ENCODE data around the gene CDK14. TPM values are rescaled to one million over a fixed set of nuclear protein-coding genes. Genes with fewer than 3 reads are reported as not detected.

CDK14 gene
- total and polyA plus RNA-seq, 11 donors: 2.9 to 37.7 (median 21.3) TPM

- H3K27me3 ChIP-seq: no peaks in the 10 kb centered on the region
- H3K9me3 ChIP-seq: no peaks in the 10 kb centered on the region
- 22 to 33% (median 26%) methylated on average over 1 of the region's 1 CpG for WGBS, 4 donors
- peak overlapping the region in 1 of 12 donors; percentile 16 for H3K27ac ChIP-seq
- intact Hi-C loops (cut with DNase I): no loop called here
- H3K4me1 ChIP-seq: peaks cover 0 to 23% (median 0%) of the 10 kb centered on the region in 12 donors
- ATAC-seq (peak in 2 of 4 donors; percentile 40 to 53), DNase-seq (no peak)
- H3K36me3 ChIP-seq: no peaks in the 10 kb centered on the region
- H3K4me3 ChIP-seq: no peak overlapping the region
- TF ChIP-seq POLR2A (IDR thresholded peaks at IDR 0.05) (no peak), CTCF (IDR thresholded peaks at IDR 0.05) (no peak)
Measured at GRCh38 chr7:90669492-90669891, 73.4 kb downstream of the CDK14 start.

GRCh38 chr7:90671571-90671970, 75.5 kb downstream of the CDK14 start:
- WGBS, 4 donors: 59 to 77% (median 62%) methylated on average over 2 of the region's 2 CpGs
- intact Hi-C loops (cut with DNase I): no loop called here
- Histone ChIP-seq H3K36me3 (no peaks in the 10 kb centered on the region), H3K9me3 (no peaks in the 10 kb centered on the region), H3K27me3 (no peaks in the 10 kb centered on the region), H3K27ac (no peak overlapping the region), H3K4me3 (no peak overlapping the region), H3K4me1 (peaks cover 0 to 20% (median 0%) of the 10 kb centered on the region in 12 donors)
- no peak for TF ChIP-seq POLR2A (IDR thresholded peaks at IDR 0.05)
- no peak for TF ChIP-seq CTCF (IDR thresholded peaks at IDR 0.05)
- no peak for ATAC-seq
- no peak for DNase-seq

GRCh38 chr7:90672210-90672609, 76.1 kb downstream of the CDK14 start:
- Histone ChIP-seq H3K4me1 (peaks cover 0 to 20% (median 4%) of the 10 kb centered on the region in 12 donors), H3K4me3 (no peak overlapping the region), H3K27ac (no peak overlapping the region), H3K27me3 (no peaks in the 10 kb centered on the region), H3K36me3 (no peaks in the 10 kb centered on the region), H3K9me3 (no peaks in the 10 kb centered on the region)
- intact Hi-C loops (cut with DNase I): no loop called here
- no peak for DNase-seq
- 89 to 95% (median 94%) methylated on average over 2 of the region's 2 CpGs for WGBS, 4 donors
- ATAC-seq: no peak
- TF ChIP-seq CTCF (IDR thresholded peaks at IDR 0.05): no peak
- TF ChIP-seq POLR2A (IDR thresholded peaks at IDR 0.05): no peak

- intact Hi-C loops (cut with DNase I): no loop called here
- DNase-seq: no peak
- TF ChIP-seq CTCF (IDR thresholded peaks at IDR 0.05) (no peak), POLR2A (IDR thresholded peaks at IDR 0.05) (no peak)
- peaks cover 0 to 26% (median 8%) of the 10 kb centered on the region in 12 donors for H3K4me1 ChIP-seq
- ATAC-seq: peak in 1 of 4 donors; percentile 48
- H3K9me3 ChIP-seq: no peaks in the 10 kb centered on the region
- H3K27me3 ChIP-seq: no peaks in the 10 kb centered on the region
- WGBS, 4 donors: 68 to 82% (median 74%) methylated on average over 1 of the region's 1 CpG
- H3K36me3 ChIP-seq: no peaks in the 10 kb centered on the region
- H3K27ac ChIP-seq: no peak overlapping the region
- no peak overlapping the region for H3K4me3 ChIP-seq
Measured at GRCh38 chr7:90674625-90675024, 78.5 kb downstream of the CDK14 start.

Measured in heart left ventricle (tissue), 16 donors.